Stimulated activated CD4-positive, alpha-beta T cell treated with anti-CD3 and anti-CD28 coated beads, Interleukin-2, amount 100 ng/mL, for 24 hours (primary cell): ENCODE data around the gene CD55.

Experiments used
- DNase-seq, 2 donors: peaks; one replicate each; pipeline ENCODE4 v3.0.0-alpha.2; 2020

Gene CD55

DNA sequence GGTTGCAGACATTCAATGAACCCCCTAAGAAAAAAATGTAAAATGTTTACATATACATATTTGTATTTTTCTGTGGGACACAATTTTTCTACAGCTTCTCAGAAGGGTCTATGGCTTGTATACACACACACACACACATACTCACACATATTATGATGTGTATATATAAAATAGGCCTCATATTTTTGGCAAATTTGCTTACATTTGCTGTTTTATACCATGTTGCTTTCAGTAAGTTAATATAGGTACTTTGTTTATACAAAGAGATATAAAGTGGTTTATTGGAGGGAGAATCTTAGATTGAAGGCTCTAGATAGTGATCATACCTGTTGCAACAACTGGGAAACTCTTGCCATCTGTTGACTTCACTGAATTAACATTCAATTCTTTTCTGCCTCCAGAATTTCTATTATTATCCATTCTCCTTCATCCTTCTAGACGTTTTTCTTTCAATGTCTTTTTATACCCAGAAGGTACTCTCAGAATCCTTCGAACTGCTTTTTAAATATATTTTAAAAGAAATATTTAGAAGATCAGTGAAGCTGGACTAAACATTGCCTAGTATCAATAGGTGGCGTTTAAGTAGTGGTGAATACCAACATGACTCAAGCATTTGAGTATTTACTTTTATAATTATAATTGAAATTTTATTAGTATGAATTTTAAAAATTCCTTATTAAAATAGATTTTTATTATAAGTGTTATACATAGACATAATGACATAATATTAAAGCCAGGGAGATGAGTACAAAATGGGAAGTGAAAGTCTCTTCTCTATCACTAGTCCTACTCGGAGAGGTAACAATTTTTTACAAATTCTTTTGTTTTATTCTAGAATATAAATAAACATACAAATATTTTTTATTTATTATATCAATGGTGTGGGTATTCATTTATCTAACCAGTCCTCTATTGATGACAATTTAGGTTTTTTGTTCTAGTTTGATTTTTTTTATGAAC is 10.2 kb downstream of the CD55 start:
- DNase-seq = no peak

DNA sequence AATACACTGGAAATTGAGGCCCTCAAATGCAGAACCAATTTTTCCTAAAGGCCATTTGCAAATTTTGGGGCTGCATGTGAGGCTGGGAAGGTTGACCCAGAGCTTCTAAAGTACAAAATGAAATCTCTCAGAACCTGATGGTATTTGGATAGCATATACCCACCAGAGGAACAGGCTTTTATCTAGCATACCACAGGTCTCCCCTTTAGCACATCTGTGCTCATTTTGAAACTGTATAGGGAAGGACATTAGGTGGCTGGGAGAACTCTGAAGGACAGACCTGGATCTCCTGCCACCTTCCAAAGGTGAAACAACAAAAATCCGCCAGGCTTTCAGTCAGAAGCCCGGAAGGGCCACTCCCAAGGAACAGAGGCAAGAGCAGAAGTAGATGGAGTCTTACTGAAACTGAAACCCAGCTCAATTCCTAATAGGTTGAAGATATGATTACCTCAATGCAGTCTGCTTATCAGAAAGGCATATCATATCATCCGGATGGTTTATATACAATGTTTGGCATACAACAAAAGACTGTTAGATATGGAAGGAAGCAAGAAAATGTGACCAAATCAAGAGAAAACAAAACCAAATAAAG is 11.6 kb downstream of the CD55 start:
- no peak for DNase-seq

DNA sequence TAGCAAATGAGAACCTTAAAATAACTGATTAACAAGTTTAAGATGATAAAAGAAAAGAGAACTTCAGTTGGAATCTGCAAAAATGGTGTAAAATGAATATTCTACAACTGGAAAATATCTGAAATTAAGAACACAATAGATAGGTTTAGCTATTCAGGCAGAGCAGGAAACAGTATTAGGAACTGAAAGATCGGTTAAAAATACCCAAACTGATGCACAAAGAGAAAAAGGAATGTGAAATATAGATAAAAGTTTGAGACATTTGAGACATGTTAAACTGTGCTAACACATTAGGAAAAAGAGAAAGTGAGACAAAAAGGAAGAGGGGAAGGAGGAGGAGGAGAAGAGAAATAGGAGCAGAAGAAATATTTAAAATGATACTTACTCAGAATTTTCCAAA is 12.1 kb downstream of the CD55 start:
- DNase-seq = no peak

DNA sequence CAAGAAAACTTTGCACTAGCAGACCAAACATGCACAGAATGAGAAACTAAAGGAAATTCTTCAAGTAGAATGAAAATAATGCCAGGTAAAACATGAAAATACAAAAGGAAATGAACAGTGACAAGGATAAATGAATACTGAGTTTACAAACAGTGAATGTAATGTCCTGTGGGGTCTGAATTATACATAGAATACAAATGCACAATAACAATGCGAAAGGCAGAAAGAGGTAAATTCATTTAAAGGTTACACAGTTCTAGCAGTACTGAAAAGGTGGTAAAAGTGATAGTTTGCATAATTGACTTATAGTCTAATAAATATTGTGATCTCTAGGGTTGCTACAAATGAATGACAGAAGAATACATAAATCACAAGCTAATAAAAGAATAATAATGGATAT is 12.9 kb downstream of the CD55 start:
- no peak for DNase-seq

DNA sequence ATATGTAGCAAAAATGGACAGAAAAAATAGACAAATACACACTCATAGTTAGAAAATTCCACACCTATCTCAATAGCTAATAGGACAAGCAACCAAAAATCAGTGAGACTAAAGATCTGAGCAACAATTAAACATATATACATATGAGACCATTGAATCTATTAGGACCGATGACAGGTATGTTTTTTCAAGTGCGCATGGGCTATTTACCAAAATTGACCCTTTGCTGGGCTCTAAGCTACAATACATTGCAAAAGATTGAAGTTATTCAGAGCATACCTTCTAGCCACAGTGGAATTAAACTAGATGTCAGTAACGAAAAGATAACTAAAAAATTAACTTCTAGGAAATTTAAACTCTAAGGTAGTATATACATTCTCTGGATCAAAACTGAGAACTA is 13.7 kb downstream of the CD55 start:
- no peak for DNase-seq

DNA sequence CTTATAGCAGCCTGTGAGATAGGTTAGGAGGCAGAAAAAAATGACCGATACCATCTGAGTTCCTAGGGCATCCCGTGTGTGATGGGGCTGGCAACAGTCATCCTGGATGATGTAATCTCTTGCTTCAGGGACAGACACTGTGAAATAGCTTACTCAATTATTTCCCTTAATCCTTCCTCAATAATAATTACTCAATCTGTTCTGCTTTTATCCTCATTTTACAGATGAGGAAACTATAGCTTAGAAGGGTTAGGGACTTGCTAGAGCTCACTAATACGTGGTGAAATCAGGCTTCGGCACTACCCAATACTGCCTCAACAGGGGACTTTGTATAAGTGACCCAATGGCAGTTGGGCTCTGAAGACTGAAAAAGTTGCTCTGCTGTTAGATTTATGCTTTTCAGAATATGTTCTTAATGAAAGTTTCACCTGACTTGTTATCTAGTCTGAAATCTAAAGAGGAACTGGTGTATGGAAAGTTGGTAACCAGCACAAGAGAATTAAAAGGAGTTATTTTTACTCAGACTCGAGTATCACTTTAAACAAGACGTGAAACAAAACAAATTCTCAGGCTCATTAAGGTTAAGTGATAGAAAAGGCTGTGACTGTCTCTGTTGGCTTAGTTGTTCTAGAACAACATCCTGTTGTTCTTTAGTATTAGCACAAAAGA is 14.4 kb downstream of the CD55 start:
- DNase-seq = no peak

DNA sequence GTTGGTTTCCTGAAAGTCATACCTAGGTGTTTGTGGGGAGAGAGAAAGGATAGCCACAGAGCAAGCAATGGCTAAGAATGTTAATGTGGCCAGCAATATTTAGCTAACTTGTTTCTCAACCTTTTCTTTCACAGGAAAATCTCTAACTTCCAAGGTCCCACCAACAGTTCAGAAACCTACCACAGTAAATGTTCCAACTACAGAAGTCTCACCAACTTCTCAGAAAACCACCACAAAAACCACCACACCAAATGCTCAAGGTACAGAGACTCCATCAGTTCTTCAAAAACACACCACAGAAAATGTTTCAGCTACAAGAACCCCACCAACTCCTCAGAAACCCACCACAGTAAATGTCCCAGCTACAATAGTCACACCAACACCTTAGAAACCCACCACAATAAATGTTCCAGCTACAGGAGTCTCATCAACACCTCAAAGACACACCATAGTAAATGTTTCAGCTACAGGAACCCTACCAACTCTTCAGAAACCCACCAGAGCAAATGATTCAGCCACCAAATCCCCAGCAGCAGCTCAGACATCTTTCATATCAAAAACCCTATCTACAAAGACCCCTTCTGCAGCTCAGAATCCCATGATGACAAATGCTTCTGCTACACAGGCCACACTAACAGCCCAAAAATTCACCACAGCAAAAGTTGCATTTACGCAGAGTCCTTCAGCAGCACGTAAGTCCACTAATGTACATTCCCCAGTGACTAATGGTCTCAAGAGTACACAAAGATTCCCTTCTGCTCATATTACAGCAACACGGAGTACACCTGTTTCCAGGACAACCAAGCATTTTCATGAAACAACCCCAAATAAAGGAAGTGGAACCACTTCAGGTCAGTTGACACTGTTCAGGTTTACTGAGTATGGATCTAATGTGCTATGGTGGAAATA is 15.3 kb downstream of the CD55 start:
- DNase-seq = peak; percentile 33 to 45

DNA sequence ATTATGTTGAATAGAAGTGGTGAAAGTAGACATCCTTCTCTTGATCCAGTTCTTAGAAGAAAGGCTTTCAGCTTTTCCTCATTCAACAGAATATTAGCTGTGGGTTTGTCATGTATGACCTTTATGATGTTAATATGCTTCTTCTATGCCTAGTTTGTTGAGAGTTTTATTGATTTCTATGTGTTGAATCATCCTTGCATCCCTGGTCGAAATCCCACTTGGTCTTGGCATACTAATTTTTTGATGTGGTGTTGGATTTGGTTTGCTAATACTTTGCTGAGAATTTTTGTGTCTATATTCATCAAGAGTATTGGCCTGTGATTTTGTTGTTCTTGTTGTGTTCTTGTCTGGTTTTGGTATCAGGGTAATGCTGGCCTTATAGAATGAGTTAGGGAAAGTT is 20.9 kb downstream of the CD55 start:
- no peak for DNase-seq

DNA sequence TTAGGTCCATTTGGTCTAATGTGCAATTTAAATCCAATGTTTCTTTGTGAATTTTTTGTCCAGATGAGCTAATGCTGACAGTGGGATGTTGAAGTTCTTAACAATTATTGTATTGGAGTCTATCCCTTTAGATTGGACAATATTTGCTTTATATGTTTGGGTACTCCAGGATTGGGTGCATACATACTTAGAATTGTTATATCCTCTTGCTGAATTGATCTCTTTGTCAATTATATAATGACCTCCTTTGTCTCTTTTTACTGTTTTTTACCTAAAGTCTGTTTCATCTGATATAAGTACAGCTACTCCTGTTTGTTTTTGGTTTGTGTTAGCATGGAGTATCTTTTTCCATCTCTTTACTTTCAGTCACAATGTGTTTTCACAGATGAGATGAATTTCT is 22.2 kb downstream of the CD55 start:
- DNase-seq = no peak

DNA sequence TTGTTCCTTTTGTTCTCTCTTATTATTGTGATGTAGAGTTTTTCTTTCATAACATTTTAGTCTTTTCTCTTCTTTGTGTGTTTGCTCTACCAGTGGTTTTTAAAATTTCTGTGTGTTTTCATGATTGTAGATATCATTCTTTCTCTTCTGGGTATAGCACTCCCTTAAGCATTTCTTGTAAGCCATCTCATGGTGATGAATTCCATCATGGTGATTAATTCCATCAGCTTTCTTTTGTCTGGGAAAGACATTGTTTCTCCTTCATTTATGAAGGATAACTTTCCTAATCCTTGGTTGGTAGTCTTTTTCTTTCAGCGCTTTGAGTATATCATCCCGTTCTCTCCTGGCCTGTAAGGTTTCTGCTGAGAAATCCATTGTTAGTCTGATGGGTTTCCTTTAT is 22.7 kb downstream of the CD55 start:
- DNase-seq = no peak

DNA sequence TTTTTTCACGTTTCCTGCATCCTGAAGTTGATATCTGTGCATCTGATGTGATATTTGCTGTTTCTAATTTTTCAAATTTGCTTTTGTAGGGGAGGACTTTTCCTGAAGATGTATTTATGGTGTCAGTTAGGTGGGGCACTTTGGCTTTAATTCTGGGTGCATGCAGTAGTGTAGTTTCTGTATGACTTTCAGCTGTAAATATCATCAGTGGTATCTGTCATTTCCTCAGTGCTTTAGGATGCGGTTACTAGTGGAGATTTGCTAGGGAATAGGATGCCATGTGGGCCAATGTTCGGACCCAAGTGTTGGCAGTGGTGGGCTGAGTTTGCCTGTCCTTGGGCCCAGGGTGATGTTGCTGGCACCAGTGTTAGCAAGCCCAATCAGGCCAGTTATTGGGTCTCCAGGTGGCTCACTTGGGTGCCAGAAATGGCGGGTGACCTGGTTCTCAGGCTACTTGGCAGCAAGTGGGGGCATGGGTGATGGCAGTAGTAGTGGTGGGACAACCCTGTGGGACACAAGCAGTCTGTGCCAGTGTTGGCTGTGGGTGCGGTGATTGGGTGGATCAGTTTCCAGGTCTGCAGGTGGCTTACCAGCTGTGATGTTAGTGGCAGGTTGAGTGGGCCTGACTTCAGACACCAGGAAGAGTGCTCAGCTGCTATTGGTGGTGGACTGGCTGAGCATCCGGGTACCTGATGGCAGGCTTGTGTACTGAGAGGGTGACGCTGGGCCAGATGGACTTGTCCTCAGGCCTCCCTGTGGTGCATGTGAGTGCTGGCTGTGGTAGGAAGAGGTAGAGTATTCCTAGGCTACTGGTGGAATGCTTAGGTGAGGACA is 24.4 kb downstream of the CD55 start:
- no peak for DNase-seq

DNA sequence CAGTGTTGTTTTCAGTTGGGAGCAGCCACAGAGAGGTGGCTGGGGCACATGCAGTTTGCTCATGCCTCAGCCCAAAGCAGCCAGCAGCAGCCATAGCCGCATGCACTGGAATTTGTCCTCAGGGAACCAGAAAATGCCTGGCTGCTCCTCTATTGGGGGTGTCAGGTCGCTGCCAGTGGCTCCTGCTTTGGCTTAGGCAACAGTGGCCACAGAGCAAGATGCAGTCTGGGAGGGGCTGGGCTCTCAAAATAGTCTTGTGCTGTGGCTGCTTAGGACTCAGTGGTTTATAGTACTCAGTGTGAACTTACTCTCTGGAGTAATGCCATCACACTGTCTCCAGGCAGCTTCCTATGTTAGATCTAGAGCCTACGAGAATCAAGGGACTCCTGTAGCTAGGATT is 25.0 kb downstream of the CD55 start:
- DNase-seq = no peak

DNA sequence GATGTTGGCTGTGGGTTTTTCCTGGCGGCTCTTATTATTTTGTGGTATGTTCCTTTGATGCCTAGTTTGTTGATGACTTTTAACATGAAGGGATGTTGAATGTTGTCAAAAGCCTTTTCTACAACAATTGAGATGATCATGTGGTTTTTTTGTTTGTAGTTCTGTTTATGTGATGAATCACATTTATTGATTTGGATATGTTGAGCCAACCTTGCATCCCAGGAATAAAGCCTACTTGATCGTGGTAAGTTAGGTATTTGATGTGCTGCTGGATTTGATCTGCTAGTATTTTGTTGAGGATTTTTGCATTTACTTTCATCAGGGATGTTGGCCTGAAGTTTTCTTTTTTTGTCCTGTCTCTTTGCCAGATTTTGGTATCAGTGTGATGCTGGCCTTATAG is 28.5 kb downstream of the CD55 start:
- no peak for DNase-seq

DNA sequence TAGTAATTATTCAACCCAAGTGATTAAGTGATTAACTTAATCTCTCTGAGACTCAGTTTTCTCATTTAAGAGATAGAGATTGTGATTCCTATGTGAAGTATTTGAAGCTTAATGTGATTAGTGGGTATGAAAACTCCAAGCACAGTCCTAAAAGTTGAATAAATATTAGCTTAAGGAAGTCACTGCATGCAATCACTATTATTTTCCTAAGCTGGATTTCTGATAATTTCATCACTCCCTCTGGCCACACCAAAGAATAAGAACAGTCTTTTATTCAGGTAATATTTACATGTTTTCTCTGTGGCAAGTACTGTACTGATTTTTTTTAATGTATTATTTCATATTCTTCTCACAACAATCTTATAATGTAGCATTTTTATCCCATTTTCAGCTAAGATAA is 31.1 kb downstream of the CD55 start:
- no peak for DNase-seq

DNA sequence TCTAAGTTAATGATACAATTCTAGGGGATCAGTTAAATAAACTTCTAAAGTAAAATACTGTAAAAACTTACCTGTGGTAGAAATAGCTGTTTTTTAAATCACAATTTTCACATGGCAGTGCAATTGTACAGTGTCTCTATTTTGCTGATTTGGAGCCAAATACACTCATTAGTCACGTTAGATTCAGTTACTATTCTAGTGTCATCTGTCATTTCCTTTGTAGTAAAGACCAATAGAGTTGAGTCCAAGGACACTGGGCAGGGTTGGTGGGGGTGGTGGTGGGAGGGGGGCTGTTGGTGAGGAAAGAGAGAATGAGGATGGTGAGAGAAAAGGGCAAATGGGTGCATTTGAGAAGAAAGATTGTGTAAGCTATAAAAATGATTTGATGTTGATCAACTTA is 33.6 kb downstream of the CD55 start:
- no peak for DNase-seq

DNA sequence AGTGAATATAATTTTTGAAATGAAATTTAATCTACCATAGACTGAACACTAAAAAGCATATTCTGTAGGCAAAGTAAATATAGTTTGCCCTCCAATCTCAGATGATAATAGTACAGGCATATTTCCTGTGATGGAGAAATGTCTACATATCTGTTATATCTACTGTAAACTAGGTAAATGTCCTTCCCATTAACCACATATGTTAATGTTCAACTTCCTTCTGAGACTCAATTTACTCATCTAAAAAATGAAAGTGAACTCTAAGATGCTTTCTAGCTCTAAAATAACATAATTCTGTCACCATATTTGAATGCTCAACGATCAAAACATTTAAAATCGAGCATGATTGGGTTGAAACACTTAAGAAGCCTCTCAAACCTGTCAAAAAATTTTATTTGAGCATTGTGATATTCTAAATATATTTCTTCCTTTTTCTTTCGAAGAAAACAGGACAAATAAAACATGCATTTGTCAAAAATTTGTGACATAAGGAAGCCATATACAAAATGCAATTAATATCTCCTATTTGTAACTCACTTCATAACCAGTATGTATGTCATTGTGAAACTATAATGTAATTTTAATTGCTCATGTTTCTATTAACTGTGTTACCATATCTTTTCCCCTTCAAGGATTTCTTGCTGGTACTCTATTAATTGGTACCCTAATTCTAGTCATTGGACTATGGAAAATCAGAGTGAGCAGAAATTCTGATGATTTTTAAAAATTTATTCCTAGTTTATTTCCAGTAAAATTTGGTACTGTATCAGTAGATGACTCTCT is 34.2 kb downstream of the CD55 start:
- DNase-seq = no peak

DNA sequence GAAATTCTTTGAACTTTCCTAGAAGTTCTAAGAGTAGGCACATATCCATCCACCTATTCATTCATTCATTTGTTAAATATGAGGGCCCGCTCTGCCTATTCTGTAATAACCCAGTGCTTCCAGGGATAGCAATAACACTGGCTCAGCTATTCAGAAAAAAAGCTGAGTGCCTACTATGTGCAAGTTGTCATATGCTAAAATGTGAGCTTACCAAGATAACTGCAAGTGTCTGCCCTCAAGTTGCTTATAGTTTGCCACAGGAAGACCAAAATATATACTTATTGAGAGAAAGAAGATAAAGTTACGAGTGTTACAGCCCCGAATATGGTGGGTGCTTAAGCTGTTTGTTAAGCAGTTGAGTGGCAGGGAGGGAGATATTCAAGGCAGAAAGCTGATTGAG is 39.6 kb downstream of the CD55 start:
- DNase-seq = no peak

DNA sequence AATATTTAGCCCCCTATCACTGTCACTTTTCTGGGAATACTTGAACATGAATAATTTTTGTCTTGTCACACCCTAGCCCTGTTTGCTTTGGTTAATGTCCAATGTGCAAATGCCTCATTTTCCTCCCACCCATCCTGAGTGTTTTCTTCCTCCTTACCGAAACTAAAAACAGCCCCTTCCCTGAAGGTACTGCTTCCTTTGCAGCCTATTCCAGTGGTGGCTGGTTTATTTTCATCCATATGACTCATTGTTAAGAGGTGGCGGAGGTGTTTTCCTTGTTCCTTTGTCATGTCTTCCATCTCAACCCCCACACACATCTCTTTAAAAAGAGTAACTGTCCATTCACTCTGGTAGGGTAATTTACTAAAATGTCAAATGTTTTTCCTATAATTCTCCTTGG is 40.4 kb downstream of the CD55 start:
- DNase-seq = no peak

DNA sequence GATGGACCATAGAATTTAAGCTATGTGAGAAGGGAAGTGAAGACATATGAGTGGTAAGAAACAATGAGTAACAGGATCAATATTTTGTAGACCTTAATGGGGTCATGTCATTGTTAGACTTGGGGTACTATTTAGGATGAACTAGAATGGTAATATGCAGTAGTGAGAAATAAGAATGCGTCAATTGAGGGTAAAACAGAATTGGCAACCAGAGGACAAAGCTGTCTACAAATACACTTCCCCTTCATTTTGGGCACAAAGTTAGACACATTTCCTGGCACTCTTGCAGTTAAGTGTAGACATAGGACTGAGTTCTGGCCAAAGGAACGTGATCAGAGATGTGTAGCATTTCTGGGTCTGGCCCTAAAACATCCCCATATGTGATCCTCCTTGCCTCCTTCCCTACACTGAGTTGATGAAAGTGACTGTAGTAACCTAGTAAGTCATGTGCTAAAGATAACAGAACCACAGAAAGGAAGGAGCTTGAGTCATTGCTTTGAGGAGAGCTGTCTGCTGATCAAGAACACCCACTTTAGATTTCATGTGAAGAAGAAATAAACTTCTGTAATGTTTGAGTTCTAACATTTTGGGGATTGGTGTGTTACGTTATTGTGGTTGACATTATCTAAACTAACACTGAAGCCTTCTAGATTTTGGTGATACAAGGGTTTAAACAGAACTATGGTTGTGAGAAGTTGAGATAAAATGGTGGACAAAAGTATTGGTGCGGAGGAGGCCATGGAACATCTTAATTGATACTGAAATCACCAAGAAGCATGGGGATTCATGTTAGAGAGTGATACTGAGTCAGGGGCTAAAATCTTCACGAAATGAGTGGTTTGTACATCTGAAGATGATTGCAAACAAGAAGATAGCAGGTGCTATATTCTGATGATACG is 41.7 kb downstream of the CD55 start:
- peak in 1 of 2 donors; percentile 28 for DNase-seq

DNA sequence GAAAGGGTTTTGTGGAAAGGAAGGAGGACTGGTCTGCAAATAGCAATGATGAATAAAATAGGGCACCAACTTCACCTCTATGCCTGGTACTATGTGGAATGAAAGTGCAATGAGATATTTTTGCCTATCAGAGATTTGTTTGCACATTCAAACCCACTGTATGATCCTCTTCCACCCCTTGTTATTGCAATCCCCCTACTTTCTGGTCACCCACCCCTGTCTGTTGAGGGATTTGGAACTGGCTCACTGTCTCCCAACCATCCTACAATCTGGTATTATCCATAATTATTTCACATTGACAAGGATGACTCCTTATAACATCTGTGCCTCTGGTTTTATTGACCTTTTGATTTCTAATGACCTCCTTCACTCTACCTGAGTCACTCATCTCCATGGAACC is 42.4 kb downstream of the CD55 start:
- no peak for DNase-seq
